GM18951 (cell line): Measurements from ENCODE around the gene ATF4.
A peak's percentile ranks its signal among the peaks of the same experiment; 100 is the strongest.
"Not testable (repeated sequence)": the region's sequence is repeated elsewhere in the genome, so short reads cannot be mapped to it uniquely, and the experiment has no call there.

Experiments
- POLR2A ChIP-seq: IDR thresholded peaks from 4 replicates; pipeline ENCODE4 v1.6.1; 2011; ENCODE audit warnings: mild to moderate bottlenecking; ENCODE audit not compliant: insufficient read length, insufficient read depth; ENCODE audit errors: extremely low read depth
- in situ Hi-C: fragments of 300-500 bp; cut with MboI; formaldehyde crosslinking; loops from one replicate; pipeline ENCODE4 v1.12.0; 2022; ENCODE audit warnings: low sequenced_read_pairs, mixed read lengths, inconsistent platforms; ENCODE audit not compliant: unreplicated experiment

Gene ATF4

DNA sequence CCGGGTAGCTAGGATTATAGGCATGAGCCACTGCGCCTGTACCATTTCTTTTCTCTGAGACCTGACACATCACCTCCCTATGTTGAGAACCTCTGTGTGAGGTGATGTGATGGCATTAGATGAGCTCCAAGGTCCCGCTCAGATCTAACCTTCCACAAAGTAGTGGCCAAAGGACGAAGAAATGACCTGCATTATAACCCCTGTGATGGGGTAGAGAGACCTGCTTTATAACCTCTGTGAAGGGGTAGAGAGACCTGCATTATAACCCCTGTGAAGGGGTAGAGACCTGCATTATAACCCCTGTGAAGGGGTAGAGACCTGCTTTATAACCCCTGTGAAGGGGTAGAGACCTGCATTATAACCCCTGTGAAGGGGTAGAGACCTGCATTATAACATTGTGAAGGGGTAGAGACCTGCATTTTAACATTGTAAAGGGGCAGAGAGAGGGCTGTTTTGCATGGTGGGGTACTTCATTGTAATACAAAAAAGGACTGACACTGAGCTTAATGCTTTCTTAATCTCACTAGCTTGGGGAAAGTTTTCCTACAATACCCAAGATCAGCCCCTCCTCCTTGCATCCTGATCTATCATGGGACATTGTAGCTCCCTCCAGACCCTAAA, 9.7 kb upstream of the ATF4 start:
- no peak for TF ChIP-seq POLR2A
- in situ Hi-C loops: no loop called here

DNA sequence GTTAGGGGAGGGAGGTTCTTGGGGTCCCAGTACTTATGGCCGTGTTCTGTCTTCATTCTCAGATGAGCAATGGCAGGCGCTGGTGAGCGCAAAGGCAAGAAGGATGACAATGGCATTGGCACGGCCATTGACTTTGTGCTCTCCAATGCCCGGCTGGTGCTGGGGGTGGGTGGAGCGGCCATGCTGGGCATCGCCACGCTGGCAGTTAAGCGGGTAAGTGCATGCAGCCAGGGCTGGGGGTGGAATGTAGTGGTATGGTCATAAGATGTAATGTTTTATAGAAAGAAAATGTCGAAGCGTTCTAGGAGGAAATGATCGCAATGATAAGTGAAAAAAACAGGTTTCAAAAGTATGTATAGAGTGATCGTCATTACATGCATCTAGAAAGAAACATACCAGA, 9.1 kb upstream of the ATF4 start:
- TF ChIP-seq POLR2A: no peak
- in situ Hi-C loops: no loop called here

DNA sequence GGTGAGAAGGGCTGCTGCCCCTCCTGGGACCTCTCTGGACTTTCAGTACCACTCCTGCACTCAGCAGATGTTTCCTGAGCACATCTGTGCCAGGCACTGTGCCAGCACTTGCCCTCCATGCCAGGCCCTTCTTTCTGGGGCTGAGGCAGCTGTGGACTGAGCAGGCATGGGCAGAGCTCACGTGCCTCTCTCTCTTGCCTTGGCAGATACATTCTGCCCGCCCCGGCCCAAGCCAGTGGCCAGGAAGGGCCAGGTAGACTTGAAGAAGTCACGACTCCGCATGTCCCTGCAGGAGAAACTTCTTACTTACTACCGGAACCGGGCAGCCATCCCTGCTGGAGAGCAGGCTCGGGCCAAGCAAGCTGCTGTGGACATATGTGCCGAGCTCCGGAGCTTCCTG, 8.3 kb upstream of the ATF4 start:
- in situ Hi-C loops: no loop called here
- no peak for TF ChIP-seq POLR2A

DNA sequence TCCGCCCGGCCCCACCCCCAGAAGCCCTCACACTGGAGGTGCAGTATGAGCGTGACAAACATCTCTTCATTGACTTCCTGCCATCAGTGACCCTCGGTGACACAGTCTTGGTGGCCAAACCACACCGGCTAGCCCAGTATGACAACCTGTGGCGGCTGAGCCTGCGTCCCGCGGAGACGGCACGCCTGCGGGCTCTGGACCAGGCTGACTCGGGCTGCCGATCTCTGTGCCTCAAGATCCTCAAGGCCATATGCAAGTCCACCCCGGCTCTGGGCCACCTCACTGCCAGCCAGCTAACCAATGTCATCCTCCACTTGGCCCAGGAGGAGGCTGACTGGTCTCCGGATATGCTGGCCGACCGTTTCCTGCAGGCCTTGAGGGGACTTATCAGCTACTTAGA, 6.6 kb upstream of the ATF4 start:
- in situ Hi-C loops: no loop called here
- no peak for TF ChIP-seq POLR2A

DNA sequence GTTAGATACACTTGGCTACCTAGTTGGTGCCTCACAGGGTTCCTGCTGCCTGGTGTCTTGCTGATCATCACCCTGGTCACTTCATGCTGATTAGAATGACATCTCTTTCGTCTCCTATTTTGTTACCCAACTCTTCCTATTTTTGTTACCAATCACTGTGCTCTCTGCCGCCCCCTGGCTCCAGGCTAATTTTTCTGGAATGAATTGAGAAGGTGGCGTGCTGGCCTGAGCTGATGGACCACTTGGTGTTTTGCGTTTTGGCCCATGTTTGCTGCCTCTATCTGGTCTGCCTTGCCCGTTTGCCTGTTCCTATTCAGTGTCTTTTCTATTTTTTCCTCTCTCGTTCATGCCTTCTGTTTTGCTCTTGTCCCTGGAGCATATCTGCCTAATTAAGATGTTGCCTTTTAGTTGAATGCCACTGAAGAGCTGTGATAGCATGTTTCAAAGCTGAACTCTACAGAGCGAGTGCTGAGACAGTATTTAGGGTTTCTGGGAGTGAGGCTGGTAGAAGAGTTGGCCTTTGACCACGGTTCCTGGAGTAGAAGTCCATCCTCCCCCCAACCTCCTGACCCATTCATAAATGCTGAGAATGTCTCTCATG, 5.9 kb upstream of the ATF4 start:
- in situ Hi-C loops: no loop called here
- no peak for TF ChIP-seq POLR2A

DNA sequence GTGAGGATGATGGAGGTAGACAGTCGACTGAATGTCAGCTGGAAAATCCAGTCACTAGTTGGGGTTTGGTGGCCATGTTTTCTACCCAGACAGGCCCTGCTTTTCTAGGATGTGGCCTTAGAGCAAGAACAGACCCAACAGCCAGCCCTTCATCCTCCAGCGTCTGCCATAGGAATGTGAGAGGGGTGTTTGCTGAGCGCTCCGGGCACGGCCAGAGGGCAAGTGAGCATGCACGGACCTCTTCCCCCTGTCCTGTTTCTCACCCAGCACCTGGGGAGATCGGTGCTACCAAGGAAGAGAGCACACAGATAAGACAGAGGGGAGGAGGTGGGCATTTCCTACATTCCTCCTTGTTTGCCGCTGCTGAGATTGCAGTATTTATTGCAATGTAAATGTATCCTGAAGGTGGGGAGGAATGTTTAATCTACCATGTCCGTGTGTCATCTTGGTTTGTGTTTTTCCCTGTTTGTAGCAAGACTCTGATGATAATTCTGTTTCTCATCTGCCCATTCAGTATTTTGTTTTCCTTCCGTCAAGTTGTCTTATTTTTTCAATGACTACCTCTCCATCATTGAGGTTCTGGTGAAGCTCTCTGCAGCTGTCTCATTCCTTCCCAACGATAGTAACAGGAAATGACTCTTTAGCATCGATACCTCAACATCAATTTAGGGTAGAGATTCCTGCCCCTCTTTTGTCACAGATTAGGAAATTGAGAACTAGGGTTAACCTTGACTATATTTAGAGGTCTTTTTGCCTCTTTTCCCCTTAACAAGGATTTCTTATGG, 4.9 kb upstream of the ATF4 start:
- in situ Hi-C loops: no loop called here
- no peak for TF ChIP-seq POLR2A

DNA sequence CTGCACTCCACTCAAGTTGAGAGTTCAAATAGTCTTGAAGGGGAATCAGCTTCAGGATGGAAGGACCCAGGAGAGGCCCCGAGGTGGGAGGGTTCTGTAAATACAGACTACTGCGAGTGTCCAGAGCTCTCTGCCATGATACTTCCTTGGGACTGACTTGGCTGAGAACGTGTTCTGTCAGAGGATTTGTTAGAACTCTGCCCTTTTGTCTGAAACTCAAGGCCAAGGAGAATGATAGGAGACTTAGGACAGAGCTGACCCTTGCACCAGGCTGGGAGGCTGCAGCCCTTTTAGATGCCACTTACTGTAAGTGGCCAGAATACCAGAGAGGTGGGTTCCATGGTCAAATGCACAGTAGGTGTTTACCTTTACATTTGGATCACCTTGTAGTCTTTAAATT, 2.9 kb upstream of the ATF4 start:
- no peak for TF ChIP-seq POLR2A
- in situ Hi-C loops: no loop called here

DNA sequence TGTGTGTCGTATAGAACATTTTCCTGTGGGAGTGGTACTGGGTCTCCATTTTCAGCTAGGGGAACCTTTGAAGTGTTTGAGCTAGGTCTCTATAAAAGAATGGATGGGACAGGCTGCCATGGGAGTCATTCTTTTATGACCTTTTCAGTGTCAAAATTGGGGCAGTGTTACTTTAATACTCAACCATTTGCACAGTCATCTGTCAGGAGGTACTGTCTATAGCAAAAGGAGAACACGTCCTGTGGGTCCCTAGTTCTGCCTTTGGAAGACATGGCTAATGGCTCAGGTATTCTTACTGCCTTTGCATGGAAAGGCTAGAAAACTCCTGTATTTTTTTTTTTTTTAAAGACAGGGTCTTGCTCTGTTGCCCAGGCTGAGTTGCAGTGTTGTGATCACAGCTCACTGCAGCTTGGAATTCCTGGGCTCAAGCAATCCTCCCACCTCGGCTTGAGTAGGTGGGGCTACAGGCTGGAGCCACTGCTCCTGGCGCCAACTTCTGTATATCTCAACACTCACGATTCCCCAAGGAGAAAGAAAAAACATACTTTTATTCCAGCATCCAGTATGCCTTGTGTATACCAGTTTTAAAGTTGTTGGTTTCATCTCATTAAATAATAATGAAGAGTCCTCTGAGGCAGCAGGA, 2.1 kb upstream of the ATF4 start:
- in situ Hi-C loops: no loop called here
- TF ChIP-seq POLR2A: no peak

DNA sequence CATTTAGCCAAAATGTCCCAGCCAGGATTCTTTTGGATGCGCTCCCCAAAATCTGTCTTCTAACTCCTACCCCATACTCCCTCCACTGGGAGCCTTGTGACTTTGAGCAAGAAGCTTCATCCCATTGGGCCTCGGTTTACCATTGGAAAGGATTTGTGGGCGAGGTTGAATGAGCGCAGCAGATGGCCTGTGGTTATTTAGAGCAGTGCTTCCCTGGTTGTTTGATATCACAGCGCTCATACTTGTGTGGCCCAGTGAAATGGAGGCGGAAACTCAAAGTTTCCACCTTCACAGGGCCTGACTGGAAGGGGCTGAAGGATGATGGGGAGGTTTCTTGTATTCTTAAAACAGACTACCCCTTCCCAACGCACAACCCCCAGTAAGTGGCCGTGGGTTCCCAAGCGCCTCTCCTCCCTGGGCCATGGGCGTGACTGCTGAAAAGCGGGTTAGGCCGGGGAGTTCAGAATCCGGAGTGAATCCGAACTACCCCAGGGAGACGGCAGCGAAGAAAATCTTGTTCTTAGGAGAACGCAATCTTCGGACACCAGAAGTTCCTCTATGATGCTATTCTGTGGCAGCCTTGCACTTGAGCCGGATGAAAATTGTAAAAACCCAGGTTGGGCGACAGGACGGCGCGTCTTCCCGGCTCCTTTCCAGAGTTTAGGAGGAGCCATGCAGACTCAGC, 1.2 kb upstream of the ATF4 start:
- TF ChIP-seq POLR2A: no peak
- in situ Hi-C loops: no loop called here

DNA sequence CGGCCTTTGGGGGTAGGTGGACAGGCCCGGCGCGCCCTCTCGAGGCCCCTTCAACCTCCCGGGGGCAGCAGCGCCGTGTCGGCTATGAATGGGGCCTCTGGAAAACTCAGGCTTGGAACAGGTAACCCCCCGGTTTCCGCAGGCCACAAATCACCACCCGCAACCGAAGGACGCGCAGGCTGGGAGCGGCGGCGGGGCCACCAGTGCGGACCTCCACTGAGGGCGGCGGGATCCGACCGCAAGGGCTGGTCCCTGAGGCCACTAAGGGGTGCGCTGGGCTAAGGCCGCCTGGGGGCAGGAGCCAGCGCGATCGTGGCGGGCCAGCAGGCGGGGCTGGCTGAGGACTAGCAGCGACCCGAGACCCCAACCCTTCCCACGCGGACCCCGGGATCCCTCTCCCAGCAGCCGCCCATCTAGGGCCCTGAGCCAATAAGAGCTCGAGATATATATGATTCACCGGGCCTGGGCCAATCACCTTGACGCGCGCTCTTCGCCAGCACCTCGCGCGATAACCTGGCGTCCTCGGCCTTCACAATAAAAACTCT, 609 bp upstream of the ATF4 start:
- in situ Hi-C loops: no loop called here
- TF ChIP-seq POLR2A: peak; percentile 75

DNA sequence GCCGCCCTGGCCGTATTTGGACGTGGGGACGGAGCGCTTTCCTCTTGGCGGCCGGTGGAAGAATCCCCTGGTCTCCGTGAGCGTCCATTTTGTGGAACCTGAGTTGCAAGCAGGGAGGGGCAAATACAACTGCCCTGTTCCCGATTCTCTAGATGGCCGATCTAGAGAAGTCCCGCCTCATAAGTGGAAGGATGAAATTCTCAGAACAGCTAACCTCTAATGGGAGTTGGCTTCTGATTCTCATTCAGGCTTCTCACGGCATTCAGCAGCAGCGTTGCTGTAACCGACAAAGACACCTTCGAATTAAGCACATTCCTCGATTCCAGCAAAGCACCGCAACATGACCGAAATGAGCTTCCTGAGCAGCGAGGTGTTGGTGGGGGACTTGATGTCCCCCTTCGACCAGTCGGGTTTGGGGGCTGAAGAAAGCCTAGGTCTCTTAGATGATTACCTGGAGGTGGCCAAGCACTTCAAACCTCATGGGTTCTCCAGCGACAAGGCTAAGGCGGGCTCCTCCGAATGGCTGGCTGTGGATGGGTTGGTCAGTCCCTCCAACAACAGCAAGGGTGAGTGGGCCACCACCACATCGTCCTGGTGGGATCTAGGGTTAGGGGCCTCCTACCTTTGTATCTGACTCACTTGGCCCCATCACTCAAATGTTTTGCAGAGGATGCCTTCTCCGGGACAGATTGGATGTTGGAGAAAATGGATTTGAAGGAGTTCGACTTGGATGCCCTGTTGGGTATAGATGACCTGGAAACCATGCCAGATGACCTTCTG, 934 bp downstream of the ATF4 start:
- in situ Hi-C loops: not testable (repeated sequence)

DNA sequence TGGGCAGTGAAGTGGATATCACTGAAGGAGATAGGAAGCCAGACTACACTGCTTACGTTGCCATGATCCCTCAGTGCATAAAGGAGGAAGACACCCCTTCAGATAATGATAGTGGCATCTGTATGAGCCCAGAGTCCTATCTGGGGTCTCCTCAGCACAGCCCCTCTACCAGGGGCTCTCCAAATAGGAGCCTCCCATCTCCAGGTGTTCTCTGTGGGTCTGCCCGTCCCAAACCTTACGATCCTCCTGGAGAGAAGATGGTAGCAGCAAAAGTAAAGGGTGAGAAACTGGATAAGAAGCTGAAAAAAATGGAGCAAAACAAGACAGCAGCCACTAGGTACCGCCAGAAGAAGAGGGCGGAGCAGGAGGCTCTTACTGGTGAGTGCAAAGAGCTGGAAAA, 1.7 kb downstream of the ATF4 start:
- in situ Hi-C loops: not testable (repeated sequence)
- peak; percentile 9 for TF ChIP-seq POLR2A

DNA sequence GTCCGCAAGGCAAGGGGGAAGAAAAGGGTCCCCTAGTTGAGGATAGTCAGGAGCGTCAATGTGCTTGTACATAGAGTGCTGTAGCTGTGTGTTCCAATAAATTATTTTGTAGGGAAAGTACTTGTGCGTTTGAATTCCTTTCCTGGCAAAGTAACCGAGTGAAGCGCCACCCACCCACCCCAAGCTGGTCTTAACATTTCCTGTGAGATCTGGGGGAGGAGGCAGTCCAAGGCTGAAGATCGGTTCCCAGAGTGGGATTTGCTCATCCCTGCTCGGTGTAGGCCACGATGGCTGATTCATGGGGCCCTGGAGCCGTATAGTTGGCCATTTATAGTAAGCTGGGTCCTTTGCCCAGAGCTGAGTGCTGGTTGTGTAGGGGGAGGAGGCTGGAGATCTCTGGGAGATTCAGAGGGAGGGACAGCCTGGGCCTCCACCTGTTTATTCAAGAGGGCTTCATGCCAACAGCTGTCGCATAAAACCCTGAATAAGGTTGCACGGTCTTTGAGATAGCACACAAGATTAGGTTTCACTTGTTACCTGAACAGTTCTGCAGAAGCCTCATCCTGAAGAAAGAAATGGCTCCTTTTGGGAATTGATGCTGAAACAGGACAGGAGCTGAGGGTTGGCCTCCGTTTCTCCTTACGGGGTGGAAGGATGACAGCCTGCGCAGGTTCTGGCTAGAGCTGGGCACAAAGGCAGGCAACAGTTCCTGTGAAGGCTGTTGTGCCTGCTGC, 2.4 kb downstream of the ATF4 start:
- TF ChIP-seq POLR2A: peak; percentile 61
- in situ Hi-C loops: no loop called here
